22Rv1 (cell line): ENCODE results near the gene KIF26B.

Experiments used
- CTCF ChIP-seq: fragments of 450-650 bp; IDR thresholded peaks from 2 replicates; pipeline ENCODE4 v1.5.1; 2017; ENCODE audit warnings: mild to moderate bottlenecking
- ZFX ChIP-seq: fragments of 450-650 bp; IDR thresholded peaks from 2 replicates; pipeline ENCODE4 v1.6.1; 2017; ENCODE audit warnings: antibody characterized with exemption, borderline replicate concordance

GRCh38 chr1:245107776-245108114, 47.0 kb upstream of the KIF26B start:
- TF ChIP-seq CTCF (no peak), ZFX (no peak)
